ENCODE data around the gene LRRC8E. TPM values are rescaled to one million over a fixed set of nuclear protein-coding genes. Genes with fewer than 3 reads are reported as not detected.

The LRRC8E gene
- total RNA-seq, 2 donors from 2014 or later: 2.9 to 4.0 TPM

- DNase-seq: no peak
- Histone ChIP-seq H3K9me3 (no peaks in the 10 kb centered on the region), H3K27me3 (peaks cover 41% of the 10 kb centered on the region), H3K4me3 (peak overlapping the region; percentile 49), H3K27ac (no peak overlapping the region), H3K4me1 (peaks cover 14% of the 10 kb centered on the region), H3K36me3 (no peaks in the 10 kb centered on the region), H3K9ac (ENCODE audit: low read depth in 2 of 2, low read length in 2 of 2) (peak overlapping the region in 1 of 2 donors; percentile 73)
- intact Hi-C loops (cut with DNase I): no loop called here
- no peak for TF ChIP-seq CTCF (IDR thresholded peaks at IDR 0.05)
These were observed 30.5 kb downstream of the LRRC8E start for GRCh38 chr19:7918615-7919421.

- intact Hi-C loops (cut with DNase I): loop anchor here (10.0 kb wide), 1 partner anchor 65 kb away; no protein-coding TSS in a partner anchor
- no peak for TF ChIP-seq CTCF (IDR thresholded peaks at IDR 0.05)
- Histone ChIP-seq H3K4me1 (peaks cover 14% of the 10 kb centered on the region), H3K9me3 (no peaks in the 10 kb centered on the region), H3K9ac (ENCODE audit: low read depth in 2 of 2, low read length in 2 of 2) (peak within 1 kb of the TSS; percentile 72 to 73), H3K27me3 (peaks cover 40% of the 10 kb centered on the region), H3K36me3 (no peaks in the 10 kb centered on the region), H3K27ac (peak within 1 kb of the TSS; percentile 80), H3K4me3 (peak within 1 kb of the TSS; percentile 49)
- peak; percentile 97 for DNase-seq
These were observed 31.6 kb downstream of the LRRC8E start, which contains the start of gene SNAPC2 for GRCh38 chr19:7919610-7920518. Gene SNAPC2 (plus strand): TSS chr19:7920338. CDS start chr19:7920367, 29 bp downstream.

GRCh38 chr19:7920519-7921301, 32.4 kb downstream of the LRRC8E start:
- intact Hi-C loops (cut with DNase I): loop anchor here (10.0 kb wide), 1 partner anchor 66 kb away; no protein-coding TSS in a partner anchor

GRCh38 chr19:7921302-7921966, 33.1 kb downstream of the LRRC8E start:
- no peak for TF ChIP-seq CTCF (IDR thresholded peaks at IDR 0.05)
- intact Hi-C loops (cut with DNase I): loop anchor here (10.0 kb wide), 1 partner anchor 67 kb away; no protein-coding TSS in a partner anchor
- peak overlapping the region; percentile 45 for H3K4me3 ChIP-seq
- H3K9ac ChIP-seq (ENCODE audit: low read depth in 2 of 2, low read length in 2 of 2): peak overlapping the region; percentile 48 to 68
- H3K27me3 ChIP-seq: peaks cover 24% of the 10 kb centered on the region
- peaks cover 6% of the 10 kb centered on the region for H3K4me1 ChIP-seq
- H3K9me3 ChIP-seq: no peaks in the 10 kb centered on the region
- no peaks in the 10 kb centered on the region for H3K36me3 ChIP-seq
- peak overlapping the region; percentile 80 for H3K27ac ChIP-seq
- no peak for DNase-seq

More at GRCh38 chr19:7920519-7921301, 32.4 kb downstream of the LRRC8E start:
- H3K36me3 ChIP-seq: no peaks in the 10 kb centered on the region
- H3K4me3 ChIP-seq: peak overlapping the region; percentile 49
- peaks cover 14% of the 10 kb centered on the region for H3K4me1 ChIP-seq
- no peaks in the 10 kb centered on the region for H3K9me3 ChIP-seq
- peak overlapping the region; percentile 80 for H3K27ac ChIP-seq
- TF ChIP-seq CTCF (IDR thresholded peaks at IDR 0.05): no peak
- peaks cover 31% of the 10 kb centered on the region for H3K27me3 ChIP-seq
- peak; percentile 100 for DNase-seq
- H3K9ac ChIP-seq (ENCODE audit: low read depth in 2 of 2, low read length in 2 of 2): peak overlapping the region; percentile 72 to 73
